HG02763 (cell line): ENCODE data around the gene PMFBP1.

Experiments
- ATAC-seq: cut with Tn5 transposase; IDR thresholded peaks from one replicate; pipeline ENCODE4 v1.9.1; 2021; ENCODE audit warnings: mild to moderate bottlenecking, moderate library complexity; ENCODE audit not compliant: unreplicated experiment

Gene PMFBP1

GRCh38 chr16:72187551-72187950 lies 15.6 kb upstream of the PMFBP1 start:
- no peak for ATAC-seq

DNA sequence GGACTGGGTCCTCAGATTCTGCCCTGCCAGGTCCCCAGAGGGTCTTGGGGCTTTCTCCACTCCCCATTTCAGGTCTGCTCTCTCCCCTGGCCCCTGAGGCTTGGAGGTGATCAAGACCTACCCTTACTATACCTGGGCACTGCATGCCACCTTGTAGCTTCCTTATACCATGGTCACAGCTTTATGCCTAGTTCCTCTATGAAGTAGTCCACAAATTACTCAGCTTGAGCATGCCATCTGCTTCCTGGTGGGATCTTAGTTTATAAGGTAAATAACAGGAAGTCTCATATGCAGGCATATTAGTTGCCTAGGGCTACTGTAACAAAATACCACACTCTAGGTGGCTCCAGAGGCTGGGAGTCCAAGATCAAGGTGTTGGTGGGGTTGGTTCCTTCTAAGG lies 11.0 kb upstream of the PMFBP1 start:
- no peak for ATAC-seq

- no peak for ATAC-seq
These were observed 7.4 kb upstream of the PMFBP1 start for GRCh38 chr16:72179204-72179970.

DNA sequence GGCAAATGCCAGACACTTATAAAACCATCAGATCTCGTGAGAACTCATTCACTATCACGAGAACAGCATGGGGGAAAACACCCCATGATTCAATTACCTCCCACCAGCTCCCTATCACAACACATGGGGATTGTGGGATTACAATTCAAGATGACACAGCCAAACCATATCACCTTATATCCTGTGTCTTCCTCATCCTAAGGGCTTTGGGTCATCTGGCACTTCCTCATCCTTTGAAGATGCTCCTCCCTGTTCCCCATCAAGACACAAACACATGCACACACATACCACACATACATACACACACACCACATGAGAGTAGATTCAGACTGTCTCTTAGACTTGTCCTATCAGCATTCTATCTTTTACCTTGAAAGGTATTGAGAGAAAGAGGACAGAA lies 2.8 kb upstream of the PMFBP1 start:
- ATAC-seq: no peak

- ATAC-seq: no peak
These were observed 2.0 kb upstream of the PMFBP1 start for GRCh38 chr16:72173997-72174396.

DNA sequence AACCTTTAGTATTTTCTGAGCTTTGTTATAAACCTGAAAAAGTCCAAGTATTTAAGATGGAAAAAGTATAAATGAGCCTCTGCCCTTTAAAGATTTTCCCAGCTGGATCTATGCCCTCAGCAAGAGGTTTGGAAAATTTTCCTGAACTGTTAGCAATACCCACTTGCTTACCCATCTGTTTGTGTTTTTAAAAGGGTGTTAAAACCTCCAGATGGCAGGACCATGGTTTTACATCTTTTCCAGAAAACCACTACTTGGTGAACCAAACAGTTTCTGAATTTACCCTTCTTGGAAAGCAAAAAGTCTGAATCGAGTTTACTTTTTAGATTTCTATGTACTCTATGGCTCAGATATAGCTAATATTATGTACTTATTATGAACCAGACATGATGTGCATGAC lies 719 bp downstream of the PMFBP1 start:
- ATAC-seq: no peak

DNA sequence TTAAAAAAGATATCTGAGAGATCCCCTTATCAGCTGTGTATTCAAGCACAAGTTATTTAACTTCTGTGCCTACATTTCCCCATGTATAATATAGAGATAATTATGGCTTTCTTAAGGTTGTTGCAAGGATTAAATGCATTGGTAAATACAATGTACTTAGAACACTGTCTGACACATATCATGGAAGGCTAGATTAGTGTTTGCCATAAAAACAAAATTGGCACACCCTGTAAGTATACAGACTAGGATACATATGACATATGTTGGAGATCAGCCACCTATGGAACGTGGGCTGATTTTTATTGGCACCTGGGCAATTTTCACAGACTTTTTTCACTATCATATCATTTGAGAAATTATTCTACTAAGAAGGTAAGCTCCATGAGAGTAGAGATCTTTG lies 2.2 kb downstream of the PMFBP1 start:
- ATAC-seq: no peak

DNA sequence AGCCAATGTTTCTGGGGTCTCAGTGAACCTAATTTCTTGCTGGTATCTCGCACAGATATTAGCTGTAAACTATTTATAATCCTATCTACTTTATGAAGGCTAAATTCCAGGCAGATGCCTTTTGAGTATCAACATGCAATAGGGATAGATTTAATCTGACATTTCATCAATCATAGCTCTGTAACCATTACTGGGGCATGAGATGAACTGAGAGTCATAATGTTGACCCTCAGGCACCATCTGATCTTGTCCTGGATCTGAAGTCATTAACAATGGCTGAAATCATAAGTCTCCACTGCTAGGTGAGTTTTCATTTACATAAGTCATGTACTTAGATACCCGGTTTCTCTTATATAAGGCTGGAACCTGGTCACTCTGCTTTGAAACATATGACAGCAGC lies 3.6 kb downstream of the PMFBP1 start:
- ATAC-seq: no peak

- no peak for ATAC-seq
These were observed 4.9 kb downstream of the PMFBP1 start for GRCh38 chr16:72166954-72167561.

DNA sequence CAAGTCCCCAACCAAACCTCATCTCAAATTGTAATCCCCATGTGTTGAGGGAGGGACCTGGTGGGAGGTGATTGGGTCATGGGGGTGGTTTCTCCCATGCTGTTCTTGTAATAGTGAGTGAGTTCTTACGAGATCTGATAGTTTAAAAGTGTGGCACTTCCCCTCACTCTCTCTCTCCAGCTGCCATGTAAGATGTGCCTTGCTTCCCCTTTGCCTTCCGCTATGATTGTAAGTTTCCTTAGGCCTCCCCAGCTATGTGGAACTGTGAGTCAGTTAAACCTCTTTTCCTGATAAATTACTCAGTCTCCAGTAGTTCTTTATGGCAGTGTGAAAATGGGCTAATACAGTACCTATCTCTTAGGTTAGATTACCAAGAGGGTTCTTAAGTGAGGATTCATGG lies 5.8 kb downstream of the PMFBP1 start:
- no peak for ATAC-seq

DNA sequence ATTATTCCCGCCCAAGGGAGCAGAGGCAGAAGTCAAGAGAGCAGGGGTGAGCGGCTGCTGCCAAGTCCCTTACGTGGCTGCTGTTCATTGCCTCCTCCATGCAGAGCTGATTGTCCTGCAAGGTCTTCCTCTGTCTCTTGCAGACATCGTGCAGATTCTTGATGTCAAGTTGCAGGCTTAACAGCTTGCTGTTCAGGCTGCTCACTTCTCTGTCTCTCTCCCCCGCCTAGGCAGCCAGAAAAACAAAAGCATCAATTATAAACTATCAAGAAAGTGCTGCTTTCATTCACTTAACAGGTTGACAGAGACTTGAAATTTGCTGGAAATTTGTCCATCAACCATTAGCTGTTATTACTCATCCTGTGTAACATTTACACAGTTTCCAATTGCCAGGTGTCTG lies 7.3 kb downstream of the PMFBP1 start:
- no peak for ATAC-seq

GRCh38 chr16:72162105-72162692 lies 9.8 kb downstream of the PMFBP1 start:
- ATAC-seq: no peak

- ATAC-seq: no peak
These were observed 12.2 kb downstream of the PMFBP1 start for GRCh38 chr16:72159801-72160200.

- no peak for ATAC-seq
These were observed 12.6 kb downstream of the PMFBP1 start for GRCh38 chr16:72159386-72159785.

DNA sequence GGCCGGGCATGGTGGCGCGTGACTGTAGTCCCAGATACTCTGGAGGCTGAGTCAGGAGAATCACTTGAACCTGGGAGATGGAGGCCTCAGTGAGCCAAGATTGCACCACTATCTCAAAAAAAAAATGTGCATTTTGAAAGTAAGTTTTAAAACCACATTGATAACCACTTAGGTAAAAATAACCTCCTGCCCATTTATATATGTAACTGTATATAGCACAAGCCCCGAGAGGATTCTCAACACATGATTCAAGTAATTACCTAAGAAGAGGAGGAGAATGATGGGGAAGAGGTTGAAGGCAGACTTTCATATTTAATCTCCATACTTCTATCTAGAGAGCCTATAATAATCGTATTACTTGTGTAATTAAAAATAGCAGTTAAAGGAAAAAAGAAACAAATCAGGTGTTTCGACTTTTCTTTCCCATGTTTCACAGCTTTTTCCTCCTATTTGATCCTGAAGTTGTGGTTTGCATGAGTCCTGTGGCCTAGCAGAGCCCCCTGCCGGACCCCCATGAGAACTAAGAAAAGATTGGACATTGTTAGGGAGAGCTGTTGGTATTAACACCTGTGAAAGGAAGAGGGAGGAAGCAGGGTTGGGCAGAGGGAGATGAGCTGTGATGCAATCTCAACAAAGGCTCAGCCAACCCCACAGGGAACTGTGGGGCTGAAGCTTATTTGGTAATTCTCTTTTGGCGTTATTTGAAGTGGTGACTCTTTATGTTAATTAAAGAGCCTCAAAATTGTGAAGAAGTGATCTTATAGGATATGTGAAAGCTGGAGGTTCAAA lies 22.1 kb downstream of the PMFBP1 start:
- no peak for ATAC-seq

DNA sequence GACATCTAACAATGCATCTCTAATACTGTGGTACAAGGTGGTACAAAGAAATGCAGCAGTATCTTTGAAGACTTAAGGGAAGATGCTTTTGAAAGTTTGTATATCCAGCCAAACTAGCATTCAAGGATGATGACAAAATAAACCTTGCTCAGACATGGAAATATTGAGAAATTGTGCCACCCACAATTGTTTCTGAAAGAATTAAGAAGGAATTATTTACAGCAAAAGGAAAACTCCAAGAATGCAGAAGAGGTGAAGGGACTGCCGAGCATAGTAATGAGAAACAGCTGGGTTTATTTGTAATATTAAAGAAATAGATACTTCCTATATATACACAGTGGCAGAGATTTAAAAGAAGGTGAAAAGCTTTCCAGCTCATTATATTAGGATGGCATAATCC lies 29.5 kb downstream of the PMFBP1 start:
- ATAC-seq: no peak

- no peak for ATAC-seq
These were observed 32.0 kb downstream of the PMFBP1 start for GRCh38 chr16:72139908-72140307.

DNA sequence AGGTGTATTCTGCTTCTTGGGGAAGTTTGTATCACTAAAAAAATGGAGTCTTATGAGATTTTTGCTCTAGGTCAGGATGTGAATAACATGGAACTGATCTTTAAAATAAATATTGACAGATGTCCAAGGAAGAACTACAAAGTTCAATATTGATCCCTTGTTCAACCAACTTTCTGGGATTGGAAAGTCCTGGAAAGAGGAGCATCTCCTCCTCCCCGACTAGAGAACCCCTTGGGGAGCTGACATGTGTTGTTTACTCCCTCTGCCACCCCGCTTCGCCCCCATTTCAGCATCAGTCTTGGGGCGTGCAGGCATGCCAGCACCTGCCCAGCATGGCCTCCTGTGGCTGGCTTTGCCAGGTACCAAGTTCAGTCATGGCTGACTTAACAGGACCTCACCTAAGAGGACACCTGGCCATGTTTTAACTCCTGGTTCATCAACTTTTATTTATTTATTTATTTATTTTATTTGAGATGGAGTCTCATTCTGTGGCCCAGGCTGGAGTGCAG lies 33.8 kb downstream of the PMFBP1 start:
- ATAC-seq: no peak

DNA sequence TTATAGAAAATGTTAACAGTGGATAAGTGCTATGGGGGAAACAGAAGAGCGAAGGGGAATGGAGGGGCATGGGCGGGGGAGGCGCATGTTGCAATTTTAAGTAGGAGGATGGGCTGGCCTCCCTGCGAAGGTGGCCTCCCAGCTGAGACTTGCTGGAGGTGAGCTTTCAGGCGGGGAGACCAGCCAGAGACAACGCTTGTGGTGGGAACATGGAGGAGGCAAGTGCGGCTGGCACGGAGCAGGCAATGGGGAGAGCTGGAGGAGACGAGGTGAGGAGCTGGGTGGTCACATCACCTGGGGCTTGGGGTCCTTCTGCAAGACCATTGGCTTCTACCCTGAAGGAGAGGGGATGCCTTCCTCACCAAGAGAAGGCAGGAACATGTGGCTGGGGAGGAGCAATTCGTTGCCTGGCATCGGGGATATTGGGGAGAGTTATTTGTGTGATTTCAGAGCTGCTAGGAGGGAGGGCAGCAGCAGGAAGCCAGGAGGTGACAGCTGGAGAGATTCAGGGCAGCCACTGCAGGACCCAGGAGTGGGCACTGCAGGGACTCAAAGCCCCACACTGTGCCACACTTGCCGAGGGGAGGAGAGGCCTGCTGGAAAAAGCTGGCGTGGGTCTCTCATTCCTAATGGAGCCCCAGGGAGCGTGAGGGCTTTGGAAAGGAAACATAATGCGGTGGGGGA lies 34.4 kb downstream of the PMFBP1 start:
- ATAC-seq: no peak

DNA sequence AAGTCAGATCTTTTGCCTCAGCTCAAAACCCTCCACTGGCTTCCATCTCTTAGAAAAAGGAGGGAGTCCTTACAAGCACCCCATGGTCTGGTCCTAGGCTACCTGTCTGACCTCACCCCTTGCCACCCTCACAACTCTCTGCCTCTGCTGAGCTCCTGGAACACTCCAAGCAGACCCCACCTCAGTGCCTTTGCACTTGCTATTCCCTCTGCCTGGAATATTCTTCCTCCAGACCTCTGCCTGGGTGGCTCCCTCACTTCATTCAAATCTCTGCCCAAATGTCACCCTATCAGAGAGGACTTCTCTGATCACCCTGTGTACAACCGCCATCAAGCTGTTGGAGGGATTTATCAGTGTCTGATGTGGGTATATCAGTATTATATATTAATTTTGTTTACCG lies 37.4 kb downstream of the PMFBP1 start:
- ATAC-seq: no peak

DNA sequence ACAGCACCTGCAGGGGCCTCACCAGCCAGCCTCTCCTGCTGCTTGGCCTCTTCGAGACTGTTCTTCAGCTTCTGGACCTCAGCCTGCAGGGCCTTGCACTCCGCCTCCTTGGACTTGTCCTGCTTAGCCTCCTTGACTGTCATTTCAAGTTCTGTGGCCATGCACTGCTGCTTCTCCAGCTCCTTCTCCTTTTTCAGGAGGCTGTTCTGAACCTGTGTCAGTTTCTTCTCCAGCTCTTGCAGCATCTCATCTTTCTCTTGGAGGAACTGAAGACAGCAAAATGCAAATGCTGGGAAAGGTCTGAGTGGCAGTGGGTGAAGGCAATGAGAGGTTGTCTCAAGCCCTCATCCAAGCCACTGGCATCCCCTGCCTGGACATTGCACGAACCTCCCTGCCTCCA lies 39.2 kb downstream of the PMFBP1 start:
- ATAC-seq: no peak
